Tongue (tissue), 3 donors: ENCODE measurements around the gene TOGARAM1. TPM values are rescaled to one million over a fixed set of nuclear protein-coding genes. Genes with fewer than 3 reads are reported as not detected.
A peak's percentile ranks its signal among the peaks of the same experiment; 100 is the strongest.

Source experiments
- DNase-seq: peaks from one replicate; pipeline ENCODE4 v3.0.0-alpha.2; 2015
- small RNA-seq: library from RNA; depleted of rRNA; stranded (forward); fragments of <200 nt; gene quantifications from one replicate; pipeline ENCODE3, GENCODE V24; 2014; ENCODE audit warnings: low replicate concordance
- total RNA-seq: library from RNA; depleted of rRNA; stranded (reverse); fragments of >200 nt; gene quantifications from one replicate; pipeline ENCODE4 v1.2.3, GENCODE V29; 2014

TOGARAM1 gene
- total RNA-seq, 1 donor from 2014 or later = 72.6 TPM

- peak; percentile 37 for DNase-seq
Measured at GRCh38 chr14:45084946-45085346, 123.0 kb downstream of the TOGARAM1 start.

DNA sequence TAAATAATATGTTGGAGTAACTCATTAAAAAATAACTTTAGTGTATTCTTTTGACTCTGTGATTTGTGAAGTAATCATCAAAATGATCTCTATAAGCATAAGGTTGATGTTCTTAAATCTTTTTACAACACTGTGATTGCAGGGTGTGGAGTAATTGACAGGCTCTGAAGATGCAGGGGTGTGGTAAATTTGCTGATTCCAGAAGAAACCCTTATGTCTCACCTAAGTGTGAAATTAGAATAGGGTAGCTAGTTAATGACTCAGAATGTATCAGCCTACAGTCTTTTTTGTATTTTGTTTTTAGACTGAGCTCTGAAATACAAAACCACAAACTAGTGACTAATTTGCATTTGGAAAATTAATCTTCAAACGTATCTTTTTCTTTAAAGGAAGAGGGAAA lies 127.8 kb downstream of the TOGARAM1 start:
- no peak for DNase-seq

DNA sequence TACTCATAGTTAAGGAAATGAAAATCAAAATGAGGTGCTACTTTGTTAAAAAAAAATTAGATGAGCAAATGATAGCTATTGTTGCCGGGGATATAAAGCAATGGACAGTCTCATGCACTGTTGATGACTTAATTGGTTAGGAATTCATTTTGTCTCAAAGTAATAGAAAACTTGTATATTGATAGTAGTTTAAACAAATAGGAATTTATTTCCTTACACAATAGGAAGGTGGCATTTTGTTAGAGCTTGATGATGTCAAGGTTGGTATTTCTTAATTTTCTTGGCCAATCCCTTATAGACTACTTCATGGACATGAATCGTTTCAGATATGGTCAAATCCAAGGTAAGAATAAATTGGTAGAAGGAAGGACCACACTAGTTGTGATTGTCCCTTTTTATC lies 129.7 kb downstream of the TOGARAM1 start:
- DNase-seq = no peak

GRCh38 chr14:45094275-45094674 lies 132.3 kb downstream of the TOGARAM1 start:
- DNase-seq = no peak

- DNase-seq = no peak
Measured at GRCh38 chr14:45095143-45095542, 133.2 kb downstream of the TOGARAM1 start.

DNA sequence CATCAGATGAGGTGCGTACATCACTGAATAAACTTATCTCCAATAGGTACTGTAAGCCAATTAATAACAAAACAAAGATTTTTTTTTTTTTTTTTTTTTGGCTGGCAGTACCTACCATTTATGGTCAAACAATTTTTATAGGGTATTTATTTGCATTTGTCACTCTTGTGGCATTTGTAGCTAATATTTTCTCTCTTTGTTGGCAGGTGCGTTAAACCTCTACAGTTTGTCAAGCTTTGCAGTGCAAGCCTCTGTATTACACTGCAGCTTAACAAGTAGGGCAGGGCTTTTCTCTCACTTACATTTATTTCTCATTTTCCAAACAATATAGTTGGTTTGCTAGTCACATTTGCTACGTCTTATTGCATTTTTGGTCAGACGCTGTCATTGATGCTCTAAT lies 134.2 kb downstream of the TOGARAM1 start:
- DNase-seq = no peak

GRCh38 chr14:45103806-45104205 lies 141.8 kb downstream of the TOGARAM1 start:
- no peak for DNase-seq

DNA sequence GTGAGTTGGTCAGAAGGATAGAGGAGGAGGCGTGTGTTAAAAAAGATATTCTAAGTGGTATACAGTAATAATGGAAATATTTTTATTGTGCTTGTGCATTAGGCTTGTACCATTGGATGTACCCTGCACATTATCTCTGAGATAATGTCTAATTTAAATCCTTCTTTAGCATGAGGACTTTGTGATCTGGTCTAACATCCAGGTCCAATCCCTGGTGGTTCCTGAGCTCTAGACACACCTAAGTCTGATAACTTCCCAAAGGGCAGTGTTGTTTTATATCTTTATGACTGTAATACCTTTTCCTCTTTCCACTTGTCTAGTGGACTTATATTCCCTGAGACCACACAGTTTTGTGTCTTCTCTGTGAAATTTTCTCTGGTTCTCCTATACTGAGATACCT lies 142.6 kb downstream of the TOGARAM1 start:
- DNase-seq = no peak

GRCh38 chr14:45112896-45113781 lies 151.1 kb downstream of the TOGARAM1 start:
- no peak for DNase-seq

- DNase-seq = no peak
Measured at GRCh38 chr14:45114327-45114726, 152.3 kb downstream of the TOGARAM1 start.

GRCh38 chr14:45118594-45118993 lies 156.6 kb downstream of the TOGARAM1 start:
- no peak for DNase-seq

DNA sequence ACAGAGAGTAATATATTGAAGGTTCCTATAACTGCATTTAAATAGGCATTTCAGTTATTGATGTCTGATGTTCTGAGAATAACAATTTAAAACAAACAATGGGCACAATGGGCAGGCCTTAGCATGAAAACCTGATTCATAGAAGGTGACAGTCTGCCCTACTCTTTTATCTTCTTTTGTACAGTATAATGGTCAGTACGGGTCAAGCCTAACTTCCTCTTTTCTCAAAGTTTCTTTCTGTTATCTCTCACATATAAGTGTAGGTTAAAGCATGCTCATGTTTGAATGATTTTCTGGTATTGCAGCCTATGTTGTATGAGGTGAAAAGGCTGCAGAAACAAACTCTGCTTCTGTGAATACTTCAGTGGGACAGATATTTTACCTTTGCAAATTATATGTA lies 158.1 kb downstream of the TOGARAM1 start:
- no peak for DNase-seq

- DNase-seq = no peak
Measured at GRCh38 chr14:45123271-45123670, 161.3 kb downstream of the TOGARAM1 start.

Small RNA genes lying within 50 kb of the gene (small RNA-seq; reads per million reads assigned to genes)
- gene RF00151 = 0.05 reads per million
- 1,631 reads per million, percentile 99 among the genes with 10 or more reads in this experiment for gene SNORD127

Other genes with a start within 250 kb of the TOGARAM1 start
- 33.7 TPM for gene KLHL28, start 243 bp upstream of the TOGARAM1 start, total RNA-seq
- gene PRPF39, start 121.9 kb downstream of the TOGARAM1 start, total RNA-seq = 66.1 TPM
- 62.4 TPM for gene FKBP3, start 172.3 kb downstream of the TOGARAM1 start, total RNA-seq
- gene FANCM, start 173.7 kb downstream of the TOGARAM1 start, total RNA-seq = 12.5 TPM